Ovary (tissue), 3 donors: Measurements from ENCODE around the gene TRAF1.

ENCODE experiments used
- CTCF ChIP-seq, 3 donors: fragments of 450-650 bp in 2 of 3; fragments of 200-600 bp in 1 of 3; IDR thresholded peaks; one replicate each; pipeline versions ENCODE4 v1.5.1 to v1.8.0; 2016 to 2022; ENCODE audit warnings: antibody characterized with exemption in 3 of 3, mild to moderate bottlenecking in 1 of 3
- EP300 ChIP-seq: sonication (generic); formaldehyde crosslinking; IDR thresholded peaks from one replicate; pipeline ENCODE4 v1.6.1; 2017; ENCODE audit warnings: antibody characterized with exemption
- POLR2A ChIP-seq: fragments of 450-650 bp; IDR thresholded peaks from one replicate; pipeline ENCODE4 v1.6.1; 2017; ENCODE audit warnings: antibody characterized with exemption, mild to moderate bottlenecking, moderate library complexity
- donor health status: DM: no; HTN: no; CAD: no.

- TF ChIP-seq CTCF (IDR thresholded peaks at IDR 0.05) (no peak), POLR2A (no peak), EP300 (no peak)
Measured at GRCh38 chr9:120859361-120859760, 67.2 kb downstream of the TRAF1 start.
